ENCODE data around the gene C3orf62.
A peak's percentile ranks its signal among the peaks of the same experiment; 100 is the strongest.

The C3orf62 gene

DNA sequence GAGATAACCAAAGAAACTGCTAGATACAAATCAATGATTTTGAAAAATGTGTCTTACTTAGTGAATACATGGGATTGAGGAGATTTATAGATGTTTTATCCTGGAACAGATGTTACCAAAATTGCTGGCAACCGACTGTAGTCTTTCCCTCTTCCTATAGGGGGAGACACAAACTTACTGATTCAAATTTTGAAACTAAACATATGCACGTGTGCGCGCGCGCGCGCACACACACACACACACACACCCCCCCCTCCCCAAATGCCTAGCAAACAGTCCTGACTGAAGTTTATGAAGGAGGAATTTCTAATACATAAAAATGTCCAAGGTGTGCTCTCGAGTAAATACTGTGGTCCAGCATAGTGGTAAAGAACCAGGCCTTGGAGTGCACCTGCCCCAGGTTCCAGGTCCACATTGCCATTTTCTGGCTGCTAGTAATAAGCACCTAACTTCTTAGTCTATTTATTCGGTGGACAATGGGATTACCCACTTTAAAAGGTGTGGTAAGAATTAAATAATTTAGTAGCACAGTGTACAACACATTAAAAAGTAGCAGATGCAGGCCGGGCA, 18.5 kb upstream of the C3orf62 start:
- DNase-seq (ENCODE audit: low spot score in 2 of 2) (no peak), ATAC-seq (replicated peaks; ENCODE audit: extremely low read depth, poor library complexity, severe bottlenecking) (no peak)
- Mint-ChIP-seq H3K9me3 (no peaks in the 10 kb centered on the region), H3K27ac (ENCODE audit: low read depth) (peak overlapping the region; percentile 22), H3K4me1 (peaks cover 5% of the 10 kb centered on the region), H3K27me3 (no peaks in the 10 kb centered on the region), H3K36me3 (ENCODE audit: insufficient read depth) (peaks cover 83% of the 10 kb centered on the region), H3K4me3 (no peak overlapping the region)

DNA sequence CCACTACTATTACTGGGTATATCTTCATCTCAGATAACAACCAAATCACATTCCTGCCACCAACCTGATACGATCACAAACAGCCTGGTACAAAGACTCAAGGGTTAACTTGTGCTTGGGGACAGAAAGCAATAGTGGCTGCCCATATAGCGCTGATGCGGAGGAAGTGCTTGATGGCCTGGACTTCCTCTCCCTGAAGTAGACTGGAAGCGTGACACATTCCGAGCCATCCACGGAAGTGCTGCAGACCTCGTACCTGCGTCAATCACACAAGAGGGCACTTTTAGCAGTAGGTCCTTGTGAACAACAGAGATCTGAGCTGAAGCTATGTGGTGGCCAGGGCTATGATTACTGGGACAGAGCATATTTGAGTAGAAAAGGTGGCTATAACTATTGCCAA, 17.3 kb upstream of the C3orf62 start:
- no peaks in the 10 kb centered on the region for H3K9me3 Mint-ChIP-seq
- no peak for DNase-seq (ENCODE audit: low spot score in 2 of 2)
- peaks cover 80% of the 10 kb centered on the region for H3K36me3 Mint-ChIP-seq (ENCODE audit: insufficient read depth)
- no peaks in the 10 kb centered on the region for H3K27me3 Mint-ChIP-seq
- no peak overlapping the region for H3K27ac Mint-ChIP-seq (ENCODE audit: low read depth)
- no peak overlapping the region for H3K4me3 Mint-ChIP-seq
- ATAC-seq (replicated peaks; ENCODE audit: extremely low read depth, poor library complexity, severe bottlenecking) = no peak
- peaks cover 5% of the 10 kb centered on the region for H3K4me1 Mint-ChIP-seq

DNA sequence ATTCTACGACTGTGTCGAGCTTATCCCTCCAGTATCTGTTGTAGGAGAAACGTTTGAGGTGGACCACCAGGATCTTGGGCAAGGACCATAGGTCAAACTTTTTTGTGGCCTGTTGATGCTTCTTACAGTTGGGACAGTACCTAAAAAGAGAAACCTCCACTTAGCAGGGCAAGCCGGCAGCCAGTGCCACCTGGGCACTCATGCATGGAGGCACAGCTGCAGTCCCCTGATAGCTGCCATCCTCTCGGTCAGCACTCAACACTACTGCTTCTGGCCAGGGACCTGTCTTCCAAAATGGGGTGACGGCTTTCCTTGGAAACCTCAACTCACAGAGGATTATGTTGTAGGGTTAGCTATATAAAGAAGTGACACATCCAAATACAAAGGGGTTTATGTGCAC, 7.0 kb upstream of the C3orf62 start:
- H3K4me3 Mint-ChIP-seq = no peak overlapping the region
- no peaks in the 10 kb centered on the region for H3K4me1 Mint-ChIP-seq
- ATAC-seq (replicated peaks; ENCODE audit: extremely low read depth, poor library complexity, severe bottlenecking) = no peak
- no peak overlapping the region for H3K27ac Mint-ChIP-seq (ENCODE audit: low read depth)
- H3K27me3 Mint-ChIP-seq = no peaks in the 10 kb centered on the region
- DNase-seq (ENCODE audit: low spot score in 2 of 2) = no peak
- no peaks in the 10 kb centered on the region for H3K9me3 Mint-ChIP-seq
- H3K36me3 Mint-ChIP-seq (ENCODE audit: insufficient read depth) = peaks cover 64% of the 10 kb centered on the region

GRCh38 chr3:49279376-49279775, 2.3 kb upstream of the C3orf62 start:
- DNase-seq (ENCODE audit: low spot score in 2 of 2) (no peak), ATAC-seq (replicated peaks; ENCODE audit: extremely low read depth, poor library complexity, severe bottlenecking) (no peak)
- Mint-ChIP-seq H3K9me3 (no peaks in the 10 kb centered on the region), H3K4me3 (no peak overlapping the region), H3K27me3 (no peaks in the 10 kb centered on the region), H3K27ac (ENCODE audit: low read depth) (no peak overlapping the region), H3K36me3 (ENCODE audit: insufficient read depth) (peaks cover 42% of the 10 kb centered on the region), H3K4me1 (peaks cover 19% of the 10 kb centered on the region)

DNA sequence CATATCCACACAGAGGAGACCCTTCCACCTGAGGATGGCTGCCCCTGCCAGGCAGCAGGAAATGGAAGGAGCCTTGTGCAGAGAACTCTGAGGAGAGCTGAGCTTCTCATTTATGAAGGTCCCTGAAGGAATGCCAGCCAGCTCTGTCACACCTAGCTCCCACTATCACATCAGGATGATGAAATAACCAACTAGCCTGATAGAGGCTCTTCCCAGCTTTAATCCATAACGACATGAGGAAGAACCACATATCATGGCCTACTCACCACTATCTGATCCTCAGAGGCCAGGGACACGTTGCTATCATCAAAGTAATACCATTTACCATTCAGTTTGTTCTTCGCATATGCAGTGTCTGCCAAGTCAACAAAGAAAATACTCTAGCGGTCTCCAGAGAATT, 1.5 kb upstream of the C3orf62 start:
- ATAC-seq (replicated peaks; ENCODE audit: extremely low read depth, poor library complexity, severe bottlenecking) (no peak), DNase-seq (ENCODE audit: low spot score in 2 of 2) (no peak)
- Mint-ChIP-seq H3K4me3 (no peak overlapping the region), H3K36me3 (ENCODE audit: insufficient read depth) (peaks cover 35% of the 10 kb centered on the region), H3K9me3 (no peaks in the 10 kb centered on the region), H3K27ac (ENCODE audit: low read depth) (peak overlapping the region; percentile 38), H3K4me1 (peaks cover 19% of the 10 kb centered on the region), H3K27me3 (no peaks in the 10 kb centered on the region)

GRCh38 chr3:49277383-49277775, 347 bp upstream of the C3orf62 start:
- Mint-ChIP-seq H3K4me3 (peak overlapping the region; percentile 87), H3K9me3 (no peaks in the 10 kb centered on the region), H3K27ac (ENCODE audit: low read depth) (peak overlapping the region; percentile 87), H3K4me1 (peaks cover 19% of the 10 kb centered on the region), H3K27me3 (no peaks in the 10 kb centered on the region), H3K36me3 (ENCODE audit: insufficient read depth) (peaks cover 29% of the 10 kb centered on the region)
- ATAC-seq (replicated peaks; ENCODE audit: extremely low read depth, poor library complexity, severe bottlenecking) = no peak
- DNase-seq (ENCODE audit: low spot score in 2 of 2) = no peak

GRCh38 chr3:49273825-49274532, 3.1 kb downstream of the C3orf62 start:
- no peak overlapping the region for H3K4me3 Mint-ChIP-seq

GRCh38 chr3:49271047-49271446, 6.0 kb downstream of the C3orf62 start:
- ATAC-seq (replicated peaks; ENCODE audit: extremely low read depth, poor library complexity, severe bottlenecking) (no peak), DNase-seq (ENCODE audit: low spot score in 2 of 2) (no peak)
- no peaks in the 10 kb centered on the region for H3K27me3 Mint-ChIP-seq
- H3K4me1 Mint-ChIP-seq = peaks cover 5% of the 10 kb centered on the region
- H3K4me3 Mint-ChIP-seq = no peak overlapping the region
- H3K36me3 Mint-ChIP-seq (ENCODE audit: insufficient read depth) = peaks cover 2% of the 10 kb centered on the region
- H3K27ac Mint-ChIP-seq (ENCODE audit: low read depth) = no peak overlapping the region
- H3K9me3 Mint-ChIP-seq = no peaks in the 10 kb centered on the region

More at GRCh38 chr3:49273825-49274532, 3.1 kb downstream of the C3orf62 start:
- Mint-ChIP-seq H3K27ac (ENCODE audit: low read depth) (no peak overlapping the region), H3K4me1 (peaks cover 19% of the 10 kb centered on the region), H3K9me3 (no peaks in the 10 kb centered on the region), H3K27me3 (no peaks in the 10 kb centered on the region), H3K36me3 (ENCODE audit: insufficient read depth) (peaks cover 18% of the 10 kb centered on the region)
- DNase-seq (ENCODE audit: low spot score in 2 of 2) = no peak
- no peak for ATAC-seq (replicated peaks; ENCODE audit: extremely low read depth, poor library complexity, severe bottlenecking)

DNA sequence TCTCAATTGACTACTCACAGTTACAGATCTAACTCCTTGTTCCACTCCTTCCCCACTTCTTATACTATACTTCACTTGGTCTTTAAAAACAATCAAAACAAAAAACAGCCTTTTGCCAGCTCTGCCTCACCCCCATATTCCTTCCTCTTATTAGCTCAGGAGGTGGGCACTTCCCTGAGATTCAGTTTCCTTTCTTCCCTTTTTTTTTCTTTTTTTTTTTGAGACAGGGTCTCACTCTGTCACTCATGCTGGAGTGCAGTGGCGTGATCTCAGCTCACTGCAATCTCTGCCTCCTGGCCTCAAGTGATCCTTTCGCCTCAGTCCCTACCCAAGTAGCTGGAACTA, 6.9 kb downstream of the C3orf62 start:
- Mint-ChIP-seq H3K27me3 (no peaks in the 10 kb centered on the region), H3K27ac (ENCODE audit: low read depth) (no peak overlapping the region), H3K36me3 (ENCODE audit: insufficient read depth) (peaks cover 2% of the 10 kb centered on the region), H3K4me1 (no peaks in the 10 kb centered on the region), H3K9me3 (no peaks in the 10 kb centered on the region), H3K4me3 (no peak overlapping the region)
- DNase-seq (ENCODE audit: low spot score in 2 of 2) (no peak), ATAC-seq (replicated peaks; ENCODE audit: extremely low read depth, poor library complexity, severe bottlenecking) (no peak)

GRCh38 chr3:49269443-49270155, 7.4 kb downstream of the C3orf62 start:
- DNase-seq (ENCODE audit: low spot score in 2 of 2) (no peak), ATAC-seq (replicated peaks; ENCODE audit: extremely low read depth, poor library complexity, severe bottlenecking) (no peak)
- no peak overlapping the region for H3K4me3 Mint-ChIP-seq
- H3K36me3 Mint-ChIP-seq (ENCODE audit: insufficient read depth) = peaks cover 1% of the 10 kb centered on the region
- no peak overlapping the region for H3K27ac Mint-ChIP-seq (ENCODE audit: low read depth)
- H3K4me1 Mint-ChIP-seq = no peaks in the 10 kb centered on the region
- no peaks in the 10 kb centered on the region for H3K9me3 Mint-ChIP-seq
- no peaks in the 10 kb centered on the region for H3K27me3 Mint-ChIP-seq

DNA sequence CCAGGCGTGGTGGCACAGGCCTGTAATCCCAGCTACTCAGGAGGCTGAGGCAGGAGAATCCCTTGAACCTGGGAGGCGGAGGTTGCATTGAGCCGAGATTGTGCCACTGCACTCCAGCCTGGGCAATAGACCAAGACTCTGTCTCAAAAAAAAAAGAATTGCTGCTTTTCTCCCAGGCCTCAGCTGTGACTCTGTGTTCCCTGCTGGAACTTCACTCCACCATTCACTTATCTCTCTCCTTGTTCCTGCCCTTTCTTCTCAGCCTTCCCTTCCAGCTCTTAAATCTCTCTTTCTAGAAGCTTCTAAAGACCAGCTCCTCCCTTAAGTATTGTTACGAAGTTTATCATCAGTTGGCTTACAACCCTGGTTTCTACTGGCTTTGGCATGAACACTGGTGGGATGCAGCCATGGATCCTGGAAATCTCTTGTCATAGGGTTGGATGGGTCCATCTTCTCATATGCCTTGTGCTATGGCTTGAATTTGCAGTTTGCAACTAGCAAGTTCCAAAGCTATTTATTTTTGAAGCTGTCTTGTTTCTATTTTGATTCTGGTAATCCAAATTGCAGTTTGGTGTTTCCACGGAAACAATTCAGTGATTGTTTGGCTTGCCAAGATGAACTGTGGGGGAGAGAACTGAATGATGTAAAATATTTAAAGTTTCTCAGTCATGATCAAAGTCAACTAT, 10.5 kb downstream of the C3orf62 start:
- Mint-ChIP-seq H3K27ac (ENCODE audit: low read depth) (no peak overlapping the region), H3K9me3 (no peaks in the 10 kb centered on the region), H3K4me1 (no peaks in the 10 kb centered on the region), H3K27me3 (no peaks in the 10 kb centered on the region), H3K36me3 (ENCODE audit: insufficient read depth) (peaks cover 1% of the 10 kb centered on the region), H3K4me3 (no peak overlapping the region)
- ATAC-seq (replicated peaks; ENCODE audit: extremely low read depth, poor library complexity, severe bottlenecking) = no peak
- DNase-seq (ENCODE audit: low spot score in 2 of 2) = no peak

GRCh38 chr3:49265661-49266386, 11.2 kb downstream of the C3orf62 start:
- DNase-seq (ENCODE audit: low spot score in 2 of 2) (no peak), ATAC-seq (replicated peaks; ENCODE audit: extremely low read depth, poor library complexity, severe bottlenecking) (no peak)
- Mint-ChIP-seq H3K27me3 (no peaks in the 10 kb centered on the region), H3K9me3 (no peaks in the 10 kb centered on the region), H3K27ac (ENCODE audit: low read depth) (no peak overlapping the region), H3K4me3 (no peak overlapping the region), H3K36me3 (ENCODE audit: insufficient read depth) (peaks cover 1% of the 10 kb centered on the region), H3K4me1 (no peaks in the 10 kb centered on the region)
